ENCODE data around the gene RNF150.

Gene RNF150

GRCh38 chr4:140875746-140876452 lies 257.4 kb downstream of the RNF150 start:
- H3K9me3 ChIP-seq (ENCODE audit: control insufficient read depth, insufficient read depth, low read depth, low read length): no peaks in the 10 kb centered on the region
- no peaks in the 10 kb centered on the region for H3K36me3 ChIP-seq (ENCODE audit: control insufficient read depth in 2 of 2, insufficient read depth in 1 of 2, low read length in 2 of 2)
- POLR2A ChIA-PET: no interaction called here
- no peak overlapping the region for H3K27ac ChIP-seq (ENCODE audit: extremely low read depth, low read depth, low read length)
- no peak overlapping the region for H3K4me3 ChIP-seq (ENCODE audit: low read depth, low read length)
- CTCF ChIA-PET: interaction anchor here (0.6 to 1.9 kb wide), 4 partner anchors 8 to 516 kb away, joined by 3 to 4 read pairs (median 3); no protein-coding TSS in a partner anchor
- TF ChIP-seq RBAK (tag by site-specific recombination; IDR thresholded peaks at IDR 0.05) (no peak), HOXA7 (CRISPR knock-in tag; IDR thresholded peaks at IDR 0.05; ENCODE audit: borderline replicate concordance) (no peak), ZNF133 (tag by site-specific recombination; IDR thresholded peaks at IDR 0.05) (no peak), ZSCAN4 (tag by site-specific recombination; IDR thresholded peaks at IDR 0.05) (no peak), ZNF175 (tag by site-specific recombination; IDR thresholded peaks at IDR 0.05) (no peak), ZNF707 (tag by site-specific recombination; IDR thresholded peaks at IDR 0.05) (no peak), ZNF121 (tag by site-specific recombination; IDR thresholded peaks at IDR 0.05) (no peak), GLI2 (tag by site-specific recombination; IDR thresholded peaks at IDR 0.05; ENCODE audit: borderline replicate concordance, low read depth) (0 out of 2 replicates have a peak, but pooled peaks have one; percentile 26), ZNF792 (tag by site-specific recombination; IDR thresholded peaks at IDR 0.05) (no peak), FEZF1 (tag by site-specific recombination; IDR thresholded peaks at IDR 0.05) (peak; percentile 38; the same call in 1 of the 2 replicates), ZBTB44 (tag by site-specific recombination; IDR thresholded peaks at IDR 0.05) (0 out of 2 replicates have a peak, but pooled peaks have one; percentile 4), INSM2 (tag by site-specific recombination; IDR thresholded peaks at IDR 0.05) (no peak), ZSCAN5A (tag by site-specific recombination; IDR thresholded peaks at IDR 0.05) (no peak), OSR2 (tag by site-specific recombination; IDR thresholded peaks at IDR 0.05) (peak; percentile 76), ZNF544 (tag by site-specific recombination; IDR thresholded peaks at IDR 0.05) (no peak), ZNF747 (tag by site-specific recombination; IDR thresholded peaks at IDR 0.05) (no peak), SP7 (tag by site-specific recombination; IDR thresholded peaks at IDR 0.05) (peak; percentile 83), WT1 (tag by site-specific recombination; IDR thresholded peaks at IDR 0.05) (peak; percentile 71), PRDM1 (tag by site-specific recombination; IDR thresholded peaks at IDR 0.05) (no peak), GLIS1 (tag by site-specific recombination; IDR thresholded peaks at IDR 0.05) (peak; percentile 83), MZF1 (tag by site-specific recombination; IDR thresholded peaks at IDR 0.05; ENCODE audit: borderline replicate concordance) (peak; percentile 22; the same call in 1 of the 2 replicates), SP3 (tag by site-specific recombination; IDR thresholded peaks at IDR 0.05) (no peak), PRDM6 (tag by site-specific recombination; IDR thresholded peaks at IDR 0.05) (peak; percentile 77), ZIC2 (tag by site-specific recombination; IDR thresholded peaks at IDR 0.05) (peak; percentile 67)
- peaks cover 5% of the 10 kb centered on the region; the same call in 1 of the 2 replicates for H3K4me1 ChIP-seq (ENCODE audit: control insufficient read depth, insufficient read depth, low read length)
